Measurements from ENCODE around the gene ASTN2. TPM values are rescaled to one million over a fixed set of nuclear protein-coding genes. Genes with fewer than 3 reads are reported as not detected.

ASTN2 gene, protein sequence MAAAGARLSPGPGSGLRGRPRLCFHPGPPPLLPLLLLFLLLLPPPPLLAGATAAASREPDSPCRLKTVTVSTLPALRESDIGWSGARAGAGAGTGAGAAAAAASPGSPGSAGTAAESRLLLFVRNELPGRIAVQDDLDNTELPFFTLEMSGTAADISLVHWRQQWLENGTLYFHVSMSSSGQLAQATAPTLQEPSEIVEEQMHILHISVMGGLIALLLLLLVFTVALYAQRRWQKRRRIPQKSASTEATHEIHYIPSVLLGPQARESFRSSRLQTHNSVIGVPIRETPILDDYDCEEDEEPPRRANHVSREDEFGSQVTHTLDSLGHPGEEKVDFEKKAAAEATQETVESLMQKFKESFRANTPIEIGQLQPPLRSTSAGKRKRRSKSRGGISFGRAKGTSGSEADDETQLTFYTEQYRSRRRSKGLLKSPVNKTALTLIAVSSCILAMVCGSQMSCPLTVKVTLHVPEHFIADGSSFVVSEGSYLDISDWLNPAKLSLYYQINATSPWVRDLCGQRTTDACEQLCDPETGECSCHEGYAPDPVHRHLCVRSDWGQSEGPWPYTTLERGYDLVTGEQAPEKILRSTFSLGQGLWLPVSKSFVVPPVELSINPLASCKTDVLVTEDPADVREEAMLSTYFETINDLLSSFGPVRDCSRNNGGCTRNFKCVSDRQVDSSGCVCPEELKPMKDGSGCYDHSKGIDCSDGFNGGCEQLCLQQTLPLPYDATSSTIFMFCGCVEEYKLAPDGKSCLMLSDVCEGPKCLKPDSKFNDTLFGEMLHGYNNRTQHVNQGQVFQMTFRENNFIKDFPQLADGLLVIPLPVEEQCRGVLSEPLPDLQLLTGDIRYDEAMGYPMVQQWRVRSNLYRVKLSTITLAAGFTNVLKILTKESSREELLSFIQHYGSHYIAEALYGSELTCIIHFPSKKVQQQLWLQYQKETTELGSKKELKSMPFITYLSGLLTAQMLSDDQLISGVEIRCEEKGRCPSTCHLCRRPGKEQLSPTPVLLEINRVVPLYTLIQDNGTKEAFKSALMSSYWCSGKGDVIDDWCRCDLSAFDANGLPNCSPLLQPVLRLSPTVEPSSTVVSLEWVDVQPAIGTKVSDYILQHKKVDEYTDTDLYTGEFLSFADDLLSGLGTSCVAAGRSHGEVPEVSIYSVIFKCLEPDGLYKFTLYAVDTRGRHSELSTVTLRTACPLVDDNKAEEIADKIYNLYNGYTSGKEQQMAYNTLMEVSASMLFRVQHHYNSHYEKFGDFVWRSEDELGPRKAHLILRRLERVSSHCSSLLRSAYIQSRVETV (N-terminal part only)
- 9.2 and 12.2 TPM in 2 replicates for total RNA-seq

- H3K36me3 ChIP-seq (ENCODE audit: control insufficient read depth, insufficient read depth, low read length), result no peaks in the 10 kb centered on the region
- TF ChIP-seq CTCF (IDR thresholded peaks at IDR 0.05; ENCODE audit: insufficient read depth, low read length, poor library complexity, severe bottlenecking), result no peak
- no peak for DNase-seq (ENCODE audit: low read depth)
- peaks cover 42% of the 10 kb centered on the region for H3K27me3 ChIP-seq (ENCODE audit: control insufficient read depth, insufficient read depth, low read length)
- peak within 1 kb of the TSS; percentile 43 for H3K4me3 ChIP-seq (ENCODE audit: low read depth, low read length)
Observed at GRCh38 chr9:117414906-117415331, at the start of gene ASTN2. Gene ASTN2 (minus strand): TSS chr9:117415057. CDS start chr9:117414938, 119 bp downstream.

- no peak for TF ChIP-seq CTCF (IDR thresholded peaks at IDR 0.05; ENCODE audit: insufficient read depth, low read length, poor library complexity, severe bottlenecking)
- DNase-seq (ENCODE audit: low read depth), result no peak
Observed at GRCh38 chr9:117462861-117463260, 48.0 kb upstream of the ASTN2 start.

GRCh38 chr9:117461386-117461785, 46.5 kb upstream of the ASTN2 start:
- Histone ChIP-seq H3K4me3 (ENCODE audit: low read depth, low read length) (no peak overlapping the region), H3K27me3 (ENCODE audit: control insufficient read depth, insufficient read depth, low read length) (no peaks in the 10 kb centered on the region), H3K36me3 (ENCODE audit: control insufficient read depth, insufficient read depth, low read length) (no peaks in the 10 kb centered on the region)
- no peak for TF ChIP-seq CTCF (IDR thresholded peaks at IDR 0.05; ENCODE audit: insufficient read depth, low read length, poor library complexity, severe bottlenecking)
- no peak for DNase-seq (ENCODE audit: low read depth)

More at GRCh38 chr9:117462861-117463260, 48.0 kb upstream of the ASTN2 start:
- H3K36me3 ChIP-seq (ENCODE audit: control insufficient read depth, insufficient read depth, low read length), result no peaks in the 10 kb centered on the region
- H3K4me3 ChIP-seq (ENCODE audit: low read depth, low read length), result no peak overlapping the region
- no peaks in the 10 kb centered on the region for H3K27me3 ChIP-seq (ENCODE audit: control insufficient read depth, insufficient read depth, low read length)

DNA sequence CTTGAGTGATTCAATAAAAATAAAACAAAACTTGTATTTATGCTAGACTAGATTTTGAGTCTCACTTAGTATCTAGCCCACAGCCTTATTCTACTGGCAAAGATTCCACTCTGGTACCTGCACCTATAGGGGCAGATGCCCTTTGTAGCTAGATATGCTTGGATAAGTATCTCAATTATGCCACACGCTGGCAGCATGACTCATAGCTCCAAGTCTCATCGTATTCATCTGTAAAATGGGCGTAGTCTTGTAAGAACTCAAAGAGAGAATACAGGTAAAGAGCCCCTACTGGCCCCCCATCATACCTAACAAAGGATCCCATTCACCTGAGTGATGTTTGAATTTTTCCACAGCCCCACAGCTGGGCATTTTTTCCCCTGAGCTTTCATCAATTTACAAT, 45.9 kb upstream of the ASTN2 start:
- Histone ChIP-seq H3K36me3 (ENCODE audit: control insufficient read depth, insufficient read depth, low read length) (no peaks in the 10 kb centered on the region), H3K27me3 (ENCODE audit: control insufficient read depth, insufficient read depth, low read length) (no peaks in the 10 kb centered on the region), H3K4me3 (ENCODE audit: low read depth, low read length) (no peak overlapping the region)
- no peak for TF ChIP-seq CTCF (IDR thresholded peaks at IDR 0.05; ENCODE audit: insufficient read depth, low read length, poor library complexity, severe bottlenecking)
- DNase-seq (ENCODE audit: low read depth), result no peak

- H3K36me3 ChIP-seq (ENCODE audit: control insufficient read depth, insufficient read depth, low read length), result no peaks in the 10 kb centered on the region
- no peak for TF ChIP-seq CTCF (IDR thresholded peaks at IDR 0.05; ENCODE audit: insufficient read depth, low read length, poor library complexity, severe bottlenecking)
- DNase-seq (ENCODE audit: low read depth), result no peak
- H3K4me3 ChIP-seq (ENCODE audit: low read depth, low read length), result no peak overlapping the region
- H3K27me3 ChIP-seq (ENCODE audit: control insufficient read depth, insufficient read depth, low read length), result no peaks in the 10 kb centered on the region
Observed at GRCh38 chr9:117459913-117460312, 45.1 kb upstream of the ASTN2 start.
